Measurements from ENCODE around the gene CNTN4. TPM values are rescaled to one million over a fixed set of nuclear protein-coding genes. Genes with fewer than 3 reads are reported as not detected.

Gene CNTN4
- total and polyA plus RNA-seq, 2 of the 8 experiments (the other 6 are each of a cell fraction or from before 2014, with no cell fraction given), result 0.41 to 2.2 TPM

- H2BK12ac ChIP-seq (ENCODE audit: low read depth, low read length), result no peak overlapping the region
- no peak overlapping the region for H3K27ac ChIP-seq (ENCODE audit: low read depth, low read length)
- H3K18ac ChIP-seq (ENCODE audit: extremely low read depth, low read length), result no peak overlapping the region
- no peaks in the 10 kb centered on the region for H4K20me1 ChIP-seq (replicated peaks in 1 of 2; ENCODE audit: control insufficient read depth in 1 of 2, insufficient read depth in 2 of 2, low read length in 2 of 2)
- H3K36me3 ChIP-seq (ENCODE audit: control insufficient read depth in 2 of 4, insufficient read depth in 4 of 4, low read length in 3 of 4), result no peaks in the 10 kb centered on the region
- WGBS, 2 experiments (ENCODE audit: extremely low coverage in 1 of 2, insufficient coverage in 1 of 2, insufficient read length in 1 of 2, insufficient replicate concordance in 2 of 2, low coverage in 1 of 2, low lambda C conversion rate in 2 of 2, missing lambda C conversion rate in 1 of 2), result 87% methylated on average over 3 of the region's 3 CpGs; no CpG with 5 or more reads in 1 of the 2 experiments
- no peak overlapping the region for H3K14ac ChIP-seq (ENCODE audit: insufficient read length)
- no peak overlapping the region for H2BK20ac ChIP-seq (ENCODE audit: low read length)
- H3K27me3 ChIP-seq (replicated peaks in 1 of 4; ENCODE audit: control insufficient read depth in 3 of 4, extremely low read depth in 1 of 4, insufficient read depth in 3 of 4, low read length in 3 of 4), result no peaks in the 10 kb centered on the region; a peak in 1 of 7 replicates
- H2AFZ ChIP-seq (ENCODE audit: low read length), result no peak overlapping the region
- H3K23me2 ChIP-seq (ENCODE audit: low read depth, low read length), result no peaks in the 10 kb centered on the region
- H2BK120ac ChIP-seq (replicated peaks; ENCODE audit: low read depth, low read length), result no peak overlapping the region
- H3K79me2 ChIP-seq (ENCODE audit: control insufficient read depth in 1 of 2, insufficient read depth in 2 of 2, low read length in 2 of 2), result no peaks in the 10 kb centered on the region
- H3K4ac ChIP-seq (replicated peaks; ENCODE audit: insufficient read length, low read depth, low read length), result no peak overlapping the region
- H3K79me1 ChIP-seq (ENCODE audit: low read depth, low read length), result no peaks in the 10 kb centered on the region
- TF ChIP-seq RAD21 (IDR thresholded peaks at IDR 0.05 in 1 of 2, conservative IDR thresholded peaks at IDR 0.05 in 1 of 2; ENCODE audit: low read depth in 2 of 2, low read length in 2 of 2) (no peak), SP2 (IDR thresholded peaks at IDR 0.05; ENCODE audit: low read length) (no peak), TAF1 (IDR thresholded peaks at IDR 0.05; ENCODE audit: low read depth, low read length) (no peak), SP4 (IDR thresholded peaks at IDR 0.05; ENCODE audit: low read length) (no peak), CREB1 (IDR thresholded peaks at IDR 0.05) (no peak), CBX8 (IDR thresholded peaks at IDR 0.05; ENCODE audit: borderline replicate concordance, low read depth, low read length) (no peak), CEBPB (IDR thresholded peaks at IDR 0.05; ENCODE audit: low read depth, low read length) (no peak), ASH2L (IDR thresholded peaks at IDR 0.05; ENCODE audit: low read length) (no peak)
- CTCF ChIA-PET (ENCODE audit: partially characterized antibody), result interaction anchor here (0.5 to 2.5 kb wide), 2 partner anchors 13 to 37 kb away, joined by 3 to 13 read pairs; no protein-coding TSS in a partner anchor
- H4K5ac ChIP-seq (ENCODE audit: insufficient read length, low read depth, low read length), result no peak overlapping the region
- H3K4me2 ChIP-seq (ENCODE audit: insufficient read depth in 1 of 2, low read depth in 2 of 2, low read length in 2 of 2), result no peak overlapping the region
- no peak overlapping the region for H3K4me3 ChIP-seq (ENCODE audit: extremely low read depth in 1 of 4, insufficient read depth in 2 of 4, low read depth in 3 of 4, low read length in 4 of 4)
- no peak overlapping the region for H3K23ac ChIP-seq (ENCODE audit: insufficient read length)
- FAIRE-seq (no peak), DNase-seq (ENCODE audit: low read depth in 1 of 2, low spot score in 2 of 2) (no peak)
- H3K9ac ChIP-seq (replicated peaks in 1 of 4; ENCODE audit: extremely low read depth in 1 of 4, low read depth in 3 of 4, low read length in 3 of 4), result no peak overlapping the region
- no peak overlapping the region for H2AK5ac ChIP-seq (ENCODE audit: low read depth, low read length)
- no peak overlapping the region for H4K8ac ChIP-seq (ENCODE audit: extremely low read depth, insufficient read depth, low read length)
- POLR2A ChIA-PET (ENCODE audit: partially characterized antibody), result no interaction called here
- peaks cover 0 to 2% (median 1%) of the 10 kb centered on the region in 4 experiments; a peak in 1 of 7 replicates for H3K4me1 ChIP-seq (replicated peaks in 1 of 4; ENCODE audit: control insufficient read depth in 3 of 4, insufficient read depth in 4 of 4, low read length in 3 of 4)
- H3K56ac ChIP-seq (replicated peaks; ENCODE audit: insufficient read length, low read depth, low read length), result no peak overlapping the region
- H2BK5ac ChIP-seq (ENCODE audit: low read depth, low read length), result no peak overlapping the region
- no peaks in the 10 kb centered on the region for H3K9me3 ChIP-seq (ENCODE audit: insufficient read depth in 2 of 2, low read depth in 1 of 2, low read length in 1 of 2)
- H2BK15ac ChIP-seq (ENCODE audit: low read length), result no peak overlapping the region
- no peak overlapping the region for H4K91ac ChIP-seq (replicated peaks; ENCODE audit: insufficient read length, low read length)
These were observed 628.4 kb downstream of the CNTN4 start for GRCh38 chr3:2727101-2727500.
